Dermis blood vessel endothelial cell (primary cell): Measurements from ENCODE around the gene ITPR2. TPM values are rescaled to one million over a fixed set of nuclear protein-coding genes. Genes with fewer than 3 reads are reported as not detected.
"Not testable (repeated sequence)": the region's sequence is repeated elsewhere in the genome, so short reads cannot be mapped to it uniquely, and the experiment has no call there.

ENCODE experiments used
- DNase-seq: peaks from one replicate; pipeline ENCODE4 v3.0.0; 2010
- total RNA-seq: library from RNA; depleted of rRNA; stranded (reverse); fragments of >200 nt; gene quantifications from 2 replicates; pipeline ENCODE4 v1.2.3, GENCODE V29; 2014

Gene ITPR2
- total RNA-seq, 1 donor from 2014 or later, result 43.2 TPM

GRCh38 chr12:26555139-26555538 lies 277.9 kb downstream of the ITPR2 start:
- no peak for DNase-seq

- DNase-seq, result no peak
Measured at GRCh38 chr12:26554332-26554731, 278.7 kb downstream of the ITPR2 start.

GRCh38 chr12:26551385-26551784 lies 281.6 kb downstream of the ITPR2 start:
- DNase-seq, result no peak

GRCh38 chr12:26548227-26548626 lies 284.8 kb downstream of the ITPR2 start:
- peak; percentile 17 for DNase-seq

GRCh38 chr12:26546535-26547314 lies 286.3 kb downstream of the ITPR2 start:
- no peak for DNase-seq

GRCh38 chr12:26539131-26539530 lies 293.9 kb downstream of the ITPR2 start:
- DNase-seq, result no peak

- no peak for DNase-seq
Measured at GRCh38 chr12:26537651-26538050, 295.3 kb downstream of the ITPR2 start.

GRCh38 chr12:26537126-26537525 lies 295.9 kb downstream of the ITPR2 start:
- no peak for DNase-seq

- no peak for DNase-seq
Measured at GRCh38 chr12:26535826-26536225, 297.2 kb downstream of the ITPR2 start.

GRCh38 chr12:26534071-26534470 lies 298.9 kb downstream of the ITPR2 start:
- DNase-seq, result no peak

GRCh38 chr12:26533211-26533610 lies 299.8 kb downstream of the ITPR2 start:
- no peak for DNase-seq

GRCh38 chr12:26530461-26530860 lies 302.5 kb downstream of the ITPR2 start:
- DNase-seq, result no peak

GRCh38 chr12:26528943-26529342 lies 304.1 kb downstream of the ITPR2 start:
- no peak for DNase-seq

- DNase-seq, result no peak
Measured at GRCh38 chr12:26527682-26528081, 305.3 kb downstream of the ITPR2 start.

- DNase-seq, result peak; percentile 47
Measured at GRCh38 chr12:26524862-26525465, 308.0 kb downstream of the ITPR2 start.

- no peak for DNase-seq
Measured at GRCh38 chr12:26523708-26524150, 309.3 kb downstream of the ITPR2 start.

- peak; percentile 13 for DNase-seq
Measured at GRCh38 chr12:26520869-26521268, 312.1 kb downstream of the ITPR2 start.

- DNase-seq, result no peak
Measured at GRCh38 chr12:26520109-26520508, 312.9 kb downstream of the ITPR2 start.

GRCh38 chr12:26519462-26519861 lies 313.5 kb downstream of the ITPR2 start:
- DNase-seq, result no peak

GRCh38 chr12:26517320-26517719 lies 315.7 kb downstream of the ITPR2 start:
- DNase-seq, result not testable (repeated sequence)

- DNase-seq, result no peak
Measured at GRCh38 chr12:26514364-26514763, 318.6 kb downstream of the ITPR2 start.

GRCh38 chr12:26513363-26514043 lies 319.5 kb downstream of the ITPR2 start:
- no peak for DNase-seq

- DNase-seq, result no peak
Measured at GRCh38 chr12:26512213-26512612, 320.8 kb downstream of the ITPR2 start.

- no peak for DNase-seq
Measured at GRCh38 chr12:26510354-26510674, 322.7 kb downstream of the ITPR2 start.
